Memory B cell (primary cell): ENCODE data around the gene PACS1.

Source experiments
- ATAC-seq: fragments of 150-1000 bp; cut with Tn5 transposase; 2 replicates; pipeline ENCODE4 v1.10.0; 2021; ENCODE audit warnings: low read depth, mild to moderate bottlenecking, moderate library complexity
- DNase-seq, 2 donors: peaks; one replicate each; pipeline ENCODE4 v3.0.0; 2022; ENCODE audit warnings: low spot score in 2 of 2
- H3K27ac Mint-ChIP-seq: one replicate; pipeline ENCODE4 v1.8.0; 2022; ENCODE audit warnings: mild to moderate bottlenecking, moderate library complexity, mixed read lengths
- H3K27me3 Mint-ChIP-seq: one replicate; pipeline ENCODE4 v1.8.0; 2022; ENCODE audit warnings: mixed read lengths
- H3K36me3 Mint-ChIP-seq: one replicate; pipeline ENCODE4 v1.8.0; 2022; ENCODE audit warnings: mild to moderate bottlenecking, mixed read lengths
- H3K4me1 Mint-ChIP-seq: one replicate; pipeline ENCODE4 v1.8.0; 2022; ENCODE audit warnings: mixed read lengths
- H3K4me3 Mint-ChIP-seq: one replicate; pipeline ENCODE4 v1.8.0; 2022; ENCODE audit warnings: mild to moderate bottlenecking, moderate library complexity, mixed read lengths
- H3K9me3 Mint-ChIP-seq: one replicate; pipeline ENCODE4 v1.8.0; 2022; ENCODE audit warnings: mixed read lengths

PACS1 gene

GRCh38 chr11:66222358-66223149 lies 152.5 kb downstream of the PACS1 start:
- peaks cover 19% of the 10 kb centered on the region for H3K36me3 Mint-ChIP-seq
- no peaks in the 10 kb centered on the region for H3K27me3 Mint-ChIP-seq
- DNase-seq (peak; percentile 96 to 97), ATAC-seq (peak; percentile 98)
- no peak overlapping the region for H3K4me3 Mint-ChIP-seq
- no peaks in the 10 kb centered on the region for H3K9me3 Mint-ChIP-seq
- peak overlapping the region; percentile 97 for H3K27ac Mint-ChIP-seq
- peaks cover 12% of the 10 kb centered on the region for H3K4me1 Mint-ChIP-seq

- H3K4me3 Mint-ChIP-seq = no peak overlapping the region
- H3K4me1 Mint-ChIP-seq = peaks cover 12% of the 10 kb centered on the region
- DNase-seq (no peak), ATAC-seq (no peak)
- peaks cover 12% of the 10 kb centered on the region for H3K36me3 Mint-ChIP-seq
- no peaks in the 10 kb centered on the region for H3K27me3 Mint-ChIP-seq
- no peak overlapping the region for H3K27ac Mint-ChIP-seq
- H3K9me3 Mint-ChIP-seq = no peaks in the 10 kb centered on the region
Observed at GRCh38 chr11:66224226-66224855, 154.3 kb downstream of the PACS1 start.

- H3K9me3 Mint-ChIP-seq = no peaks in the 10 kb centered on the region
- H3K4me1 Mint-ChIP-seq = peaks cover 12% of the 10 kb centered on the region
- no peaks in the 10 kb centered on the region for H3K27me3 Mint-ChIP-seq
- no peak overlapping the region for H3K4me3 Mint-ChIP-seq
- DNase-seq (no peak), ATAC-seq (no peak)
- no peak overlapping the region for H3K27ac Mint-ChIP-seq
- peaks cover 13% of the 10 kb centered on the region for H3K36me3 Mint-ChIP-seq
Observed at GRCh38 chr11:66225066-66225465, 155.0 kb downstream of the PACS1 start.

GRCh38 chr11:66226101-66226500 lies 156.0 kb downstream of the PACS1 start:
- Mint-ChIP-seq H3K9me3 (no peaks in the 10 kb centered on the region), H3K36me3 (peaks cover 11% of the 10 kb centered on the region), H3K27ac (no peak overlapping the region), H3K4me1 (peaks cover 12% of the 10 kb centered on the region), H3K27me3 (no peaks in the 10 kb centered on the region), H3K4me3 (no peak overlapping the region)
- no peak for DNase-seq
- ATAC-seq = no peak

- no peak overlapping the region for H3K27ac Mint-ChIP-seq
- no peaks in the 10 kb centered on the region for H3K27me3 Mint-ChIP-seq
- no peak for ATAC-seq
- DNase-seq = no peak
- H3K36me3 Mint-ChIP-seq = peaks cover 21% of the 10 kb centered on the region
- H3K4me1 Mint-ChIP-seq = peaks cover 2% of the 10 kb centered on the region
- no peaks in the 10 kb centered on the region for H3K9me3 Mint-ChIP-seq
- no peak overlapping the region for H3K4me3 Mint-ChIP-seq
Observed at GRCh38 chr11:66227700-66228099, 157.6 kb downstream of the PACS1 start.

- H3K27me3 Mint-ChIP-seq = no peaks in the 10 kb centered on the region
- H3K9me3 Mint-ChIP-seq = no peaks in the 10 kb centered on the region
- H3K4me1 Mint-ChIP-seq = no peaks in the 10 kb centered on the region
- no peak overlapping the region for H3K4me3 Mint-ChIP-seq
- H3K27ac Mint-ChIP-seq = peak overlapping the region; percentile 50
- peaks cover 29% of the 10 kb centered on the region for H3K36me3 Mint-ChIP-seq
- ATAC-seq = no peak
- no peak for DNase-seq
Observed at GRCh38 chr11:66228521-66228920, 158.4 kb downstream of the PACS1 start.

- Mint-ChIP-seq H3K27me3 (no peaks in the 10 kb centered on the region), H3K36me3 (peaks cover 34% of the 10 kb centered on the region), H3K4me1 (no peaks in the 10 kb centered on the region), H3K9me3 (no peaks in the 10 kb centered on the region), H3K4me3 (no peak overlapping the region), H3K27ac (no peak overlapping the region)
- ATAC-seq (no peak), DNase-seq (no peak)
Observed at GRCh38 chr11:66230156-66230555, 160.1 kb downstream of the PACS1 start.

- no peak for ATAC-seq
- no peak for DNase-seq
- Mint-ChIP-seq H3K36me3 (peaks cover 41% of the 10 kb centered on the region), H3K9me3 (no peaks in the 10 kb centered on the region), H3K27me3 (no peaks in the 10 kb centered on the region), H3K4me3 (no peak overlapping the region), H3K4me1 (no peaks in the 10 kb centered on the region), H3K27ac (no peak overlapping the region)
Observed at GRCh38 chr11:66230978-66231377, 160.9 kb downstream of the PACS1 start.

GRCh38 chr11:66231561-66231960 lies 161.5 kb downstream of the PACS1 start:
- Mint-ChIP-seq H3K4me1 (no peaks in the 10 kb centered on the region), H3K9me3 (no peaks in the 10 kb centered on the region), H3K36me3 (peaks cover 41% of the 10 kb centered on the region), H3K27ac (no peak overlapping the region), H3K27me3 (no peaks in the 10 kb centered on the region), H3K4me3 (no peak overlapping the region)
- ATAC-seq = no peak
- no peak for DNase-seq

GRCh38 chr11:66232769-66233168 lies 162.7 kb downstream of the PACS1 start:
- no peak overlapping the region for H3K4me3 Mint-ChIP-seq
- H3K4me1 Mint-ChIP-seq = no peaks in the 10 kb centered on the region
- no peaks in the 10 kb centered on the region for H3K27me3 Mint-ChIP-seq
- no peaks in the 10 kb centered on the region for H3K9me3 Mint-ChIP-seq
- H3K36me3 Mint-ChIP-seq = peaks cover 41% of the 10 kb centered on the region
- DNase-seq (no peak), ATAC-seq (no peak)
- H3K27ac Mint-ChIP-seq = peak overlapping the region; percentile 45

GRCh38 chr11:66233301-66233700 lies 163.2 kb downstream of the PACS1 start:
- DNase-seq = no peak
- H3K4me3 Mint-ChIP-seq = no peak overlapping the region

GRCh38 chr11:66235141-66235540 lies 165.1 kb downstream of the PACS1 start:
- Mint-ChIP-seq H3K27me3 (no peaks in the 10 kb centered on the region), H3K4me1 (no peaks in the 10 kb centered on the region), H3K9me3 (no peaks in the 10 kb centered on the region), H3K36me3 (peaks cover 34% of the 10 kb centered on the region), H3K4me3 (no peak overlapping the region), H3K27ac (no peak overlapping the region)
- DNase-seq = no peak
- no peak for ATAC-seq

More at GRCh38 chr11:66233301-66233700, 163.2 kb downstream of the PACS1 start:
- Mint-ChIP-seq H3K27ac (peak overlapping the region; percentile 45), H3K4me1 (no peaks in the 10 kb centered on the region), H3K27me3 (no peaks in the 10 kb centered on the region), H3K9me3 (no peaks in the 10 kb centered on the region), H3K36me3 (peaks cover 41% of the 10 kb centered on the region)
- ATAC-seq = no peak

GRCh38 chr11:66237867-66238266 lies 167.8 kb downstream of the PACS1 start:
- H3K9me3 Mint-ChIP-seq = no peaks in the 10 kb centered on the region
- ATAC-seq (no peak), DNase-seq (no peak)
- H3K36me3 Mint-ChIP-seq = peaks cover 26% of the 10 kb centered on the region
- H3K27me3 Mint-ChIP-seq = no peaks in the 10 kb centered on the region
- H3K4me1 Mint-ChIP-seq = no peaks in the 10 kb centered on the region
- H3K27ac Mint-ChIP-seq = no peak overlapping the region
- H3K4me3 Mint-ChIP-seq = no peak overlapping the region

- Mint-ChIP-seq H3K27me3 (no peaks in the 10 kb centered on the region), H3K4me3 (no peak overlapping the region), H3K27ac (peak overlapping the region; percentile 47), H3K4me1 (no peaks in the 10 kb centered on the region), H3K9me3 (no peaks in the 10 kb centered on the region), H3K36me3 (peaks cover 20% of the 10 kb centered on the region)
- DNase-seq = no peak
- no peak for ATAC-seq
Observed at GRCh38 chr11:66238786-66239413, 168.8 kb downstream of the PACS1 start.
